HUES64 (cell line): ENCODE data around the gene LY9.
"Not testable (repeated sequence)": the region's sequence is repeated elsewhere in the genome, so short reads cannot be mapped to it uniquely, and the experiment has no call there.

Source experiments
- H3K27ac ChIP-seq: 2 replicates; pipeline ENCODE4 v1.7.0; 2013; ENCODE audit warnings: low read depth, low read length, inconsistent platforms
- H3K27me3 ChIP-seq: 2 replicates; pipeline ENCODE4 v1.6.1; 2013; ENCODE audit warnings: mild to moderate bottlenecking, low read length; ENCODE audit not compliant: insufficient read depth
- H3K36me3 ChIP-seq: 2 replicates; pipeline ENCODE4 v1.6.1; 2013; ENCODE audit warnings: mild to moderate bottlenecking, low read length; ENCODE audit not compliant: insufficient read depth
- H3K4me1 ChIP-seq: 2 replicates; pipeline ENCODE4 v1.6.1; 2013; ENCODE audit warnings: mild to moderate bottlenecking, low read length, moderate library complexity; ENCODE audit not compliant: insufficient read depth
- H3K4me3 ChIP-seq: 2 replicates; pipeline ENCODE4 v1.5.1; 2013; ENCODE audit warnings: mild to moderate bottlenecking, low read length, moderate library complexity
- H3K9ac ChIP-seq: 2 replicates; pipeline ENCODE4 v1.6.1; 2013; ENCODE audit warnings: mild to moderate bottlenecking, low read depth, low read length
- H3K9me3 ChIP-seq: 2 replicates; pipeline ENCODE4 v1.6.1; 2013; ENCODE audit warnings: low read depth, low read length; ENCODE audit not compliant: insufficient read depth
- WGBS: fragments of 150-250, 120-280 bp; methylation state at CpG from one replicate; pipeline ENCODE4 v1.1.7; 2013; ENCODE audit warnings: missing lambda C conversion rate; 5-methylcytosine and 5-hydroxymethylcytosine counted together

The LY9 gene

GRCh38 chr1:160776178-160776577 lies 19.8 kb upstream of the LY9 start:
- no peaks in the 10 kb centered on the region for H3K9me3 ChIP-seq
- 92% methylated on average over 1 of the region's 1 CpG for WGBS
- no peaks in the 10 kb centered on the region for H3K27me3 ChIP-seq
- no peaks in the 10 kb centered on the region for H3K4me1 ChIP-seq
- H3K27ac ChIP-seq: no peak overlapping the region
- no peak overlapping the region for H3K9ac ChIP-seq
- no peak overlapping the region for H3K4me3 ChIP-seq
- no peaks in the 10 kb centered on the region for H3K36me3 ChIP-seq

GRCh38 chr1:160777486-160778089 lies 18.4 kb upstream of the LY9 start:
- no peaks in the 10 kb centered on the region for H3K27me3 ChIP-seq
- no peaks in the 10 kb centered on the region for H3K9me3 ChIP-seq
- H3K36me3 ChIP-seq: no peaks in the 10 kb centered on the region
- H3K4me3 ChIP-seq: no peak overlapping the region
- H3K9ac ChIP-seq: no peak overlapping the region
- no peak overlapping the region for H3K27ac ChIP-seq
- H3K4me1 ChIP-seq: no peaks in the 10 kb centered on the region
- WGBS: 65% methylated on average over 7 of the region's 7 CpGs

GRCh38 chr1:160778976-160779375 lies 17.0 kb upstream of the LY9 start:
- H3K4me3 ChIP-seq: no peak overlapping the region
- no peaks in the 10 kb centered on the region for H3K9me3 ChIP-seq
- H3K27ac ChIP-seq: no peak overlapping the region
- no peaks in the 10 kb centered on the region for H3K4me1 ChIP-seq
- no peaks in the 10 kb centered on the region for H3K27me3 ChIP-seq
- WGBS: 91% methylated on average over 6 of the region's 6 CpGs
- no peak overlapping the region for H3K9ac ChIP-seq
- no peaks in the 10 kb centered on the region for H3K36me3 ChIP-seq

GRCh38 chr1:160779626-160780397 lies 16.2 kb upstream of the LY9 start:
- no peaks in the 10 kb centered on the region for H3K27me3 ChIP-seq
- no peaks in the 10 kb centered on the region for H3K9me3 ChIP-seq
- no peaks in the 10 kb centered on the region for H3K4me1 ChIP-seq
- no peak overlapping the region for H3K27ac ChIP-seq
- 90% methylated on average over 18 of the region's 18 CpGs for WGBS
- H3K36me3 ChIP-seq: no peaks in the 10 kb centered on the region
- H3K4me3 ChIP-seq: no peak overlapping the region
- H3K9ac ChIP-seq: no peak overlapping the region

GRCh38 chr1:160780398-160780755 lies 15.6 kb upstream of the LY9 start:
- Histone ChIP-seq H3K4me1 (no peaks in the 10 kb centered on the region), H3K36me3 (no peaks in the 10 kb centered on the region), H3K27me3 (no peaks in the 10 kb centered on the region), H3K9me3 (no peaks in the 10 kb centered on the region), H3K4me3 (no peak overlapping the region), H3K27ac (no peak overlapping the region), H3K9ac (no peak overlapping the region)
- 93% methylated on average over 2 of the region's 2 CpGs for WGBS

- WGBS: 91% methylated on average over 8 of the region's 8 CpGs
- H3K36me3 ChIP-seq: no peaks in the 10 kb centered on the region
- no peaks in the 10 kb centered on the region for H3K9me3 ChIP-seq
- H3K4me3 ChIP-seq: no peak overlapping the region
- no peak overlapping the region for H3K27ac ChIP-seq
- H3K27me3 ChIP-seq: no peaks in the 10 kb centered on the region
- no peak overlapping the region for H3K9ac ChIP-seq
- H3K4me1 ChIP-seq: no peaks in the 10 kb centered on the region
Measured at GRCh38 chr1:160781186-160781766, 14.7 kb upstream of the LY9 start.

GRCh38 chr1:160781914-160782689 lies 13.9 kb upstream of the LY9 start:
- H3K27me3 ChIP-seq: no peaks in the 10 kb centered on the region
- H3K9ac ChIP-seq: no peak overlapping the region
- no peaks in the 10 kb centered on the region for H3K9me3 ChIP-seq
- H3K4me3 ChIP-seq: no peak overlapping the region
- H3K36me3 ChIP-seq: no peaks in the 10 kb centered on the region
- H3K4me1 ChIP-seq: no peaks in the 10 kb centered on the region
- 95% methylated on average over 9 of the region's 9 CpGs for WGBS
- H3K27ac ChIP-seq: no peak overlapping the region

GRCh38 chr1:160782988-160783765 lies 12.8 kb upstream of the LY9 start:
- H3K9me3 ChIP-seq, H3K27ac ChIP-seq, H3K9ac ChIP-seq, H3K27me3 ChIP-seq, H3K36me3 ChIP-seq, H3K4me3 ChIP-seq, H3K4me1 ChIP-seq: not testable (repeated sequence)
- 88% methylated on average over 23 of the region's 25 CpGs for WGBS

GRCh38 chr1:160789051-160789701 lies 6.8 kb upstream of the LY9 start:
- H3K9ac ChIP-seq: no peak overlapping the region
- H3K9me3 ChIP-seq: no peaks in the 10 kb centered on the region
- 90% methylated on average over 10 of the region's 11 CpGs for WGBS
- no peaks in the 10 kb centered on the region for H3K36me3 ChIP-seq
- H3K27ac ChIP-seq: no peak overlapping the region
- no peaks in the 10 kb centered on the region for H3K4me1 ChIP-seq
- no peak overlapping the region for H3K4me3 ChIP-seq
- H3K27me3 ChIP-seq: no peaks in the 10 kb centered on the region

GRCh38 chr1:160789702-160790611 lies 6.0 kb upstream of the LY9 start:
- H3K9me3 ChIP-seq: no peaks in the 10 kb centered on the region
- H3K9ac ChIP-seq: no peak overlapping the region
- H3K27me3 ChIP-seq: no peaks in the 10 kb centered on the region
- no peak overlapping the region for H3K27ac ChIP-seq
- H3K36me3 ChIP-seq: no peaks in the 10 kb centered on the region
- no peak overlapping the region for H3K4me3 ChIP-seq
- H3K4me1 ChIP-seq: no peaks in the 10 kb centered on the region
- WGBS: 94% methylated on average over 13 of the region's 13 CpGs
